IMR-90 (cell line): Measurements from ENCODE around the gene GABRB1. TPM values are rescaled to one million over a fixed set of nuclear protein-coding genes. Genes with fewer than 3 reads are reported as not detected.
A peak's percentile ranks its signal among the peaks of the same experiment; 100 is the strongest.

ENCODE experiments used
- ATAC-seq: fragments of 200-7000 bp; cut with Tn5 transposase; 2 replicates; pipeline ENCODE4 v1.9.1; 2020; ENCODE audit warnings: low read depth, mild to moderate bottlenecking, moderate library complexity
- BruUV-seq: library from RNA; stranded (reverse); fragments of 400-500 nt; replicated peaks from 2 replicates; lab custom pipeline; 2021; lab: Mats Ljungman, UMichigan
- CTCF ChIA-PET: fragments of 300-600 bp; formaldehyde crosslinking; extraction: SDS; loops from one replicate; lab custom pipeline; 2021; ENCODE audit warnings: antibody characterized with exemption; lab: Yijun Ruan, JAX
- POLR2A ChIA-PET: fragments of 300-600 bp; sonication (Branson Sonifier 250); formaldehyde crosslinking; loops from one replicate; lab custom pipeline; 2022; ENCODE audit warnings: antibody characterized with exemption; ENCODE audit not compliant: unreplicated experiment; lab: Charles Lee
- DNase-seq: peaks from one replicate; pipeline ENCODE4 v3.0.0; 2013
- H2AFZ ChIP-seq: replicated peaks from 2 replicates; pipeline ENCODE3; 2013; ENCODE audit warnings: low read length, mild to moderate bottlenecking; ENCODE audit not compliant: poor library complexity
- H2AK5ac ChIP-seq: 2 replicates; pipeline ENCODE4 v1.6.1; 2013; ENCODE audit warnings: low read depth, low read length, inconsistent platforms
- H2AK9ac ChIP-seq: replicated peaks from 2 replicates; pipeline ENCODE3; 2013; ENCODE audit warnings: mild to moderate bottlenecking, low read depth, low read length, moderate library complexity; ENCODE audit not compliant: poor library complexity
- H2BK120ac ChIP-seq: 2 replicates; pipeline ENCODE4 v1.6.1; 2013; ENCODE audit warnings: low read depth, low read length, inconsistent platforms
- H2BK15ac ChIP-seq: 3 replicates; pipeline ENCODE4 v1.6.1; 2013; ENCODE audit warnings: low read depth, low read length, inconsistent platforms
- H2BK20ac ChIP-seq: 2 replicates; pipeline ENCODE4 v1.6.1; 2013; ENCODE audit warnings: low read depth, mild to moderate bottlenecking, inconsistent platforms, low read length, moderate library complexity
- H2BK5ac ChIP-seq: 2 replicates; pipeline ENCODE4 v1.6.1; 2013; ENCODE audit warnings: mild to moderate bottlenecking, low read depth, low read length, inconsistent platforms; ENCODE audit not compliant: poor library complexity, severe bottlenecking
- H3K14ac ChIP-seq: replicated peaks from 2 replicates; pipeline ENCODE4 v1.6.1; 2013; ENCODE audit warnings: low read depth, low read length, inconsistent platforms
- H3K18ac ChIP-seq: 2 replicates; pipeline ENCODE4 v1.6.1; 2013; ENCODE audit warnings: low read depth, low read length, control low read depth
- H3K23ac ChIP-seq: 2 replicates; pipeline ENCODE4 v1.6.1; 2013; ENCODE audit warnings: low read depth, low read length, inconsistent platforms
- H3K27ac ChIP-seq: 2 replicates; pipeline ENCODE4 v1.5.1; 2013; ENCODE audit warnings: mild to moderate bottlenecking, control low read depth, low read length; ENCODE audit not compliant: insufficient read depth
- H3K27me3 ChIP-seq: 2 replicates; pipeline ENCODE4 v1.6.1; 2013; ENCODE audit warnings: low read length; ENCODE audit not compliant: control insufficient read depth, insufficient read depth
- H3K36me3 ChIP-seq: 2 replicates; pipeline ENCODE4 v1.6.1; 2013; ENCODE audit warnings: low read length, mixed read lengths; ENCODE audit not compliant: control insufficient read depth, insufficient read depth
- H3K4ac ChIP-seq: 2 replicates; pipeline ENCODE4 v1.6.1; 2013; ENCODE audit warnings: low read depth, low read length, inconsistent platforms
- H3K4me1 ChIP-seq: 2 replicates; pipeline ENCODE4 v1.6.1; 2013; ENCODE audit warnings: low read length, mixed read lengths; ENCODE audit not compliant: control insufficient read depth, insufficient read depth
- H3K4me2 ChIP-seq: 2 replicates; pipeline ENCODE4 v1.6.1; 2013; ENCODE audit warnings: low read depth, mild to moderate bottlenecking, control low read depth, low read length, moderate library complexity
- H3K4me3 ChIP-seq: 2 replicates; pipeline ENCODE4 v1.5.1; 2013; ENCODE audit warnings: low read depth, mild to moderate bottlenecking, control low read depth, low read length, moderate library complexity; ENCODE audit not compliant: insufficient read depth
- H3K56ac ChIP-seq: 2 replicates; pipeline ENCODE4 v1.6.1; 2013; ENCODE audit warnings: low read length, inconsistent platforms; ENCODE audit not compliant: insufficient read depth; ENCODE audit errors: extremely low read depth
- H3K79me1 ChIP-seq, 2 experiments: 2 replicates each; pipeline ENCODE4 v1.6.1; 2013; ENCODE audit warnings: low read length in 2 of 2, inconsistent platforms in 1 of 2, low read depth in 1 of 2
- H3K9ac ChIP-seq: 2 replicates; pipeline ENCODE4 v1.6.1; 2013; ENCODE audit warnings: low read depth, low read length, control low read depth
- H3K9me1 ChIP-seq: 2 replicates; pipeline ENCODE4 v1.6.1; 2013; ENCODE audit warnings: low read length, inconsistent platforms; ENCODE audit not compliant: insufficient read depth
- H3K9me3 ChIP-seq: 2 replicates; pipeline ENCODE4 v1.6.1; 2013; ENCODE audit warnings: low read length; ENCODE audit not compliant: control insufficient read depth, insufficient read depth
- H4K20me1 ChIP-seq: 2 replicates; pipeline ENCODE4 v1.6.1; 2013; ENCODE audit warnings: low read length, inconsistent platforms; ENCODE audit not compliant: insufficient read depth
- H4K5ac ChIP-seq: 2 replicates; pipeline ENCODE4 v1.6.1; 2013; ENCODE audit warnings: mild to moderate bottlenecking, low read depth, low read length, control low read depth
- H4K8ac ChIP-seq, 2 experiments: 2 replicates each; pipeline ENCODE4 v1.6.1; 2013; ENCODE audit warnings: low read depth in 2 of 2, low read length in 2 of 2, control low read depth in 1 of 2, inconsistent platforms in 1 of 2
- H4K91ac ChIP-seq: 2 replicates; pipeline ENCODE4 v1.6.1; 2013; ENCODE audit warnings: low read depth, low read length, inconsistent platforms; ENCODE audit not compliant: insufficient read depth
- BHLHE40 ChIP-seq: fragments of 150-350 bp; IDR thresholded peaks from 2 replicates; pipeline ENCODE4 v1.6.1; 2016; ENCODE audit warnings: mild to moderate bottlenecking, low read depth, low read length
- CEBPB ChIP-seq: IDR thresholded peaks from 2 replicates; pipeline ENCODE4 v1.6.1; 2012; ENCODE audit warnings: low read depth, low read length, improper control_type of control experiment
- FOS ChIP-seq: fragments of 150-350 bp; IDR thresholded peaks from 2 replicates; pipeline ENCODE4 v1.6.1; 2016; ENCODE audit warnings: low read depth, low read length
- RAD21 ChIP-seq: IDR thresholded peaks from 2 replicates; pipeline ENCODE4 v1.6.1; 2012; ENCODE audit warnings: low read length, improper control_type of control experiment
- RCOR1 ChIP-seq: IDR thresholded peaks from 2 replicates; pipeline ENCODE4 v1.6.1; 2012; ENCODE audit warnings: mild to moderate bottlenecking, low read length, improper control_type of control experiment; ENCODE audit not compliant: insufficient replicate concordance
- WGBS, 2 experiments: methylation state at CpG; one replicate each; pipeline versions ENCODE4 v1.1.5 to v1.1.7; 2013; ENCODE audit warnings: missing lambda C conversion rate in 2 of 2; ENCODE audit not compliant: insufficient read length in 1 of 2; ENCODE audit errors: extremely low coverage in 2 of 2; 5-methylcytosine and 5-hydroxymethylcytosine counted together
- dilution Hi-C: fragments of 300-500 bp; cut with HindIII; formaldehyde crosslinking; loops from one replicate; pipeline ENCODE4 v1.14.3; 2018; ENCODE audit warnings: low sequenced_read_pairs; ENCODE audit not compliant: unreplicated experiment
- in situ Hi-C: fragments of 300-500 bp; cut with MboI; formaldehyde crosslinking; loops from 3 replicates; pipeline ENCODE4 v1.14.3; 2019; ENCODE audit warnings: low sequenced_read_pairs, inconsistent platforms, mixed read lengths
- intact Hi-C: fragments of 100-400 bp; cut with micrococcal nuclease; formaldehyde crosslinking; loops from 2 replicates; pipeline ENCODE4 v1.10.0; 2022
- polyA plus RNA-seq, 3 experiments: library from polyadenylated mRNA; depleted of rRNA; stranded (reverse); fragments of >200 nt; gene quantifications; 2 replicates each; pipeline ENCODE4 v1.2.3, GENCODE V29; 2012; ENCODE audit warnings: low replicate concordance in 1 of 3
- total RNA-seq: library from RNA; depleted of rRNA; stranded (reverse); fragments of >200 nt; gene quantifications from 2 replicates; pipeline ENCODE4 v1.2.3, GENCODE V29; 2012

Gene GABRB1
- total and polyA plus RNA-seq, 2 of the 4 experiments (the other 2 are of a cell fraction), result 4.7 to 16.1 TPM

GRCh38 chr4:47106561-47106960 is 75.2 kb downstream of the GABRB1 start:
- H3K18ac ChIP-seq, result 0 out of 2 replicates have a peak overlapping the region, but pooled peaks have one; percentile 42
- no peak overlapping the region for H3K4me3 ChIP-seq
- peak overlapping the region; percentile 80; the same call in 1 of the 2 replicates for H2BK120ac ChIP-seq
- ChIA-PET CTCF (interaction anchor here (2.1 kb wide), 1 partner anchor 16 kb away, joined by 7 read pairs; no protein-coding TSS in a partner anchor), POLR2A (no interaction called here)
- no peaks in the 10 kb centered on the region; the same call in 1 of the 2 replicates for H3K4me1 ChIP-seq
- H4K8ac ChIP-seq, result peak overlapping the region in 1 of 2 experiments; percentile 38; a peak in 2 of 4 replicates
- H3K36me3 ChIP-seq, result no peaks in the 10 kb centered on the region
- H3K4ac ChIP-seq, result peak overlapping the region; percentile 73; the same call in 1 of the 2 replicates
- in situ Hi-C loops (no loop called here), intact Hi-C loops (no loop called here), dilution Hi-C loops (no loop called here)
- no peaks in the 10 kb centered on the region for H3K9me1 ChIP-seq
- no TSS peak for BruUV-seq
- peak overlapping the region; percentile 60; the same call in 1 of the 3 replicates for H2BK15ac ChIP-seq
- H3K56ac ChIP-seq, result no peak overlapping the region
- peak overlapping the region; percentile 47; the same call in 1 of the 2 replicates for H2AK5ac ChIP-seq
- H3K4me2 ChIP-seq, result no peak overlapping the region
- no peaks in the 10 kb centered on the region for H3K9me3 ChIP-seq
- DNase-seq, result peak; percentile 79
- peak overlapping the region; percentile 64; the same call in 1 of the 2 replicates for H4K91ac ChIP-seq
- H3K27me3 ChIP-seq, result no peaks in the 10 kb centered on the region
- peak overlapping the region; percentile 25 for H2BK5ac ChIP-seq
- no peak overlapping the region for H4K5ac ChIP-seq
- no peak overlapping the region for H3K27ac ChIP-seq
- no peak overlapping the region for H2AK9ac ChIP-seq
- no peak overlapping the region for H3K9ac ChIP-seq
- peaks cover 0 to 5% of the 10 kb centered on the region in 2 experiments; a peak in 1 of 4 replicates for H3K79me1 ChIP-seq
- TF ChIP-seq RCOR1, result no peak
- peak; percentile 91 for TF ChIP-seq CEBPB
- no peak for TF ChIP-seq BHLHE40
- 0 out of 2 replicates have a peak, but pooled peaks have one; percentile 34 for TF ChIP-seq FOS
- no peak for TF ChIP-seq RAD21
- ATAC-seq, result peak; percentile 49; the same call in 1 of the 2 replicates
- H4K20me1 ChIP-seq, result no peaks in the 10 kb centered on the region
- no CpG with 5 or more reads among the region's 1 CpG for WGBS, 2 experiments
- H3K14ac ChIP-seq, result peak overlapping the region; percentile 67
- peak overlapping the region; percentile 47; the same call in 1 of the 2 replicates for H2BK20ac ChIP-seq
- peak overlapping the region; percentile 67; the same call in 1 of the 2 replicates for H3K23ac ChIP-seq
- no peak overlapping the region for H2AFZ ChIP-seq
